Hepatocyte (in vitro differentiated cells): ENCODE measurements around the gene MFAP5. TPM values are rescaled to one million over a fixed set of nuclear protein-coding genes. Genes with fewer than 3 reads are reported as not detected.
A peak's percentile ranks its signal among the peaks of the same experiment; 100 is the strongest.

Source experiments
- DNase-seq: peaks from one replicate; pipeline ENCODE4 v3.0.0-alpha.2; 2016; ENCODE audit warnings: low spot score
- H2AFZ ChIP-seq: fragments of 200-600 bp; sonication (generic); 2 replicates; pipeline ENCODE4 v1.6.0; 2016; ENCODE audit warnings: antibody characterized with exemption, mild to moderate bottlenecking
- H3K27ac ChIP-seq: fragments of 200-600 bp; sonication (generic); 2 replicates; pipeline ENCODE4 v1.5.1; 2016; ENCODE audit warnings: mild to moderate bottlenecking
- H3K27me3 ChIP-seq: fragments of 200-600 bp; sonication (generic); 2 replicates; pipeline ENCODE4 v1.6.1; 2016
- H3K36me3 ChIP-seq: fragments of 200-600 bp; sonication (generic); replicated peaks from 2 replicates; pipeline ENCODE4 v1.5.1; 2016; ENCODE audit warnings: low read depth; ENCODE audit not compliant: insufficient read depth
- H3K4me1 ChIP-seq: fragments of 200-600 bp; sonication (generic); 2 replicates; pipeline ENCODE4 v1.5.1; 2016; ENCODE audit warnings: mild to moderate bottlenecking, moderate library complexity; ENCODE audit not compliant: insufficient read depth
- H3K4me2 ChIP-seq: fragments of 200-600 bp; sonication (generic); 2 replicates; pipeline ENCODE4 v1.6.0; 2016
- H3K4me3 ChIP-seq: fragments of 200-600 bp; sonication (generic); 2 replicates; pipeline ENCODE4 v1.5.1; 2016; ENCODE audit warnings: mild to moderate bottlenecking
- H3K79me2 ChIP-seq: fragments of 200-600 bp; sonication (generic); 2 replicates; pipeline ENCODE4 v1.6.0; 2017; ENCODE audit warnings: mild to moderate bottlenecking
- H3K9me2 ChIP-seq: fragments of 200-600 bp; sonication (generic); replicated peaks from 2 replicates; pipeline ENCODE4 v1.6.0; 2017; ENCODE audit warnings: mild to moderate bottlenecking; ENCODE audit not compliant: insufficient read depth
- H3K9me3 ChIP-seq: fragments of 200-600 bp; sonication (generic); 2 replicates; pipeline ENCODE4 v1.5.1; 2016; ENCODE audit warnings: low read depth, mild to moderate bottlenecking
- H4K20me1 ChIP-seq: fragments of 200-600 bp; sonication (generic); 2 replicates; pipeline ENCODE4 v1.6.0; 2016; ENCODE audit warnings: mild to moderate bottlenecking; ENCODE audit not compliant: insufficient read depth, poor library complexity, severe bottlenecking
- CTCF ChIP-seq: fragments of 200-600 bp; sonication (generic); IDR thresholded peaks from 2 replicates; pipeline ENCODE4 v1.5.1; 2016; ENCODE audit warnings: antibody characterized with exemption, mild to moderate bottlenecking; ENCODE audit not compliant: poor library complexity
- EZH2 ChIP-seq: fragments of 200-600 bp; sonication (generic); IDR thresholded peaks from 2 replicates; pipeline ENCODE4 v1.6.1; 2016; ENCODE audit warnings: antibody characterized with exemption, mild to moderate bottlenecking, borderline replicate concordance
- EZH2phosphoT487 ChIP-seq: fragments of 200-600 bp; sonication (generic); IDR thresholded peaks from one replicate; pipeline ENCODE4 v1.6.1; 2018; ENCODE audit warnings: antibody characterized with exemption, mild to moderate bottlenecking, low read depth, moderate library complexity; ENCODE audit not compliant: unreplicated experiment, severe bottlenecking
- WGBS: methylation state at CpG from one replicate; pipeline ENCODE4 v1.1.6; 2016; ENCODE audit warnings: low lambda C conversion rate; ENCODE audit errors: missing lambda C conversion rate; 5-methylcytosine and 5-hydroxymethylcytosine counted together
- polyA plus RNA-seq: library from polyadenylated mRNA; unstranded; fragments of >200 nt; fragmentation: Nextera tagmentation; extraction: Ambion mirVana; gene quantifications from 2 replicates; pipeline ENCODE4 v1.2.1, GENCODE V29; 2016
- total RNA-seq: library from RNA; depleted of rRNA; stranded (reverse); fragments of >200 nt; gene quantifications from 2 replicates; pipeline ENCODE4 v1.2.3, GENCODE V29; 2014

The MFAP5 gene
- total and polyA plus RNA-seq, 2 experiments from 2014 or later, result 0.15 to 1.9 TPM

- H3K4me2 ChIP-seq, result peak overlapping the region; percentile 80
- H3K4me1 ChIP-seq, result peaks cover 9% of the 10 kb centered on the region
- WGBS, result 2% methylated on average over 44 of the region's 85 CpGs
- H4K20me1 ChIP-seq, result peaks cover 7% of the 10 kb centered on the region
- no peaks in the 10 kb centered on the region for H3K9me2 ChIP-seq
- H2AFZ ChIP-seq, result peak overlapping the region; percentile 95
- peak; percentile 84 for DNase-seq
- no peaks in the 10 kb centered on the region for H3K36me3 ChIP-seq
- peaks cover 46% of the 10 kb centered on the region for H3K79me2 ChIP-seq
- TF ChIP-seq EZH2phosphoT487 (no peak), CTCF (no peak), EZH2 (no peak)
- H3K27me3 ChIP-seq, result no peaks in the 10 kb centered on the region
- H3K4me3 ChIP-seq, result peak overlapping the region; percentile 99
- H3K9me3 ChIP-seq, result no peaks in the 10 kb centered on the region
- peak overlapping the region; percentile 99 for H3K27ac ChIP-seq
Measured at GRCh38 chr12:8698132-8698851, 35.7 kb upstream of the MFAP5 start.

- no peaks in the 10 kb centered on the region for H3K9me3 ChIP-seq
- no peaks in the 10 kb centered on the region for H3K36me3 ChIP-seq
- peak; percentile 95 for DNase-seq
- peak within 1 kb of the TSS; percentile 99 for H3K4me3 ChIP-seq
- no peaks in the 10 kb centered on the region for H3K9me2 ChIP-seq
- H3K4me2 ChIP-seq, result peak within 1 kb of the TSS; percentile 80
- peak within 1 kb of the TSS; percentile 99 for H3K27ac ChIP-seq
- peaks cover 39% of the 10 kb centered on the region for H3K79me2 ChIP-seq
- peaks cover 15% of the 10 kb centered on the region for H3K4me1 ChIP-seq
- 0% methylated on average over 13 of the region's 88 CpGs for WGBS
- H3K27me3 ChIP-seq, result no peaks in the 10 kb centered on the region
- peak within 1 kb of the TSS; percentile 95 for H2AFZ ChIP-seq
- TF ChIP-seq CTCF, result no peak
- no peak for TF ChIP-seq EZH2phosphoT487
- TF ChIP-seq EZH2, result no peak
- peaks cover 7% of the 10 kb centered on the region for H4K20me1 ChIP-seq
Measured at GRCh38 chr12:8697476-8698131, 35.0 kb upstream of the MFAP5 start, which contains the start of gene RIMKLB. RIMKLB (plus strand) TSS chr12:8697991; CDS start chr12:8713867, 15,876 bp downstream.

- Histone ChIP-seq H3K36me3 (no peaks in the 10 kb centered on the region), H3K4me2 (peak overlapping the region; percentile 80), H3K4me1 (peaks cover 16% of the 10 kb centered on the region), H3K9me2 (no peaks in the 10 kb centered on the region), H3K4me3 (peak overlapping the region; percentile 81), H3K9me3 (no peaks in the 10 kb centered on the region), H3K27ac (peak overlapping the region; percentile 99), H3K79me2 (peaks cover 34% of the 10 kb centered on the region), H4K20me1 (peaks cover 5% of the 10 kb centered on the region), H2AFZ (peak overlapping the region; percentile 89), H3K27me3 (no peaks in the 10 kb centered on the region)
- TF ChIP-seq CTCF, result no peak
- no peak for TF ChIP-seq EZH2phosphoT487
- no peak for TF ChIP-seq EZH2
- DNase-seq, result peak; percentile 65
- 2% methylated on average over 12 of the region's 21 CpGs for WGBS
Measured at GRCh38 chr12:8697120-8697475, 34.5 kb upstream of the MFAP5 start.
